Measurements from ENCODE around the gene LYSMD1. TPM values are rescaled to one million over a fixed set of nuclear protein-coding genes. Genes with fewer than 3 reads are reported as not detected.

Gene LYSMD1
- total and polyA plus RNA-seq, 4 donors: 12.9 to 19.1 (median 18.3) TPM

GRCh38 chr1:151144474-151145303, 21.0 kb downstream of the LYSMD1 start:
- DNase-seq (ENCODE audit: low read depth in 4 of 6, low spot score in 6 of 6): peak in 2 of 6 donors; percentile 40
- H3K36me3 ChIP-seq (ENCODE audit: control insufficient read depth, insufficient read depth, low read length): peaks cover 31% of the 10 kb centered on the region
- peaks cover 47% of the 10 kb centered on the region for H3K4me1 ChIP-seq (ENCODE audit: control insufficient read depth, insufficient read depth, low read length)
- no peaks in the 10 kb centered on the region for H3K27me3 ChIP-seq (ENCODE audit: control insufficient read depth, insufficient read depth, low read length)
- WGBS (ENCODE audit: insufficient coverage): 64% methylated on average over 2 of the region's 7 CpGs
- H3K27ac ChIP-seq (ENCODE audit: low read depth, low read length): no peak overlapping the region
- peak overlapping the region; percentile 61 for H3K4me3 ChIP-seq (ENCODE audit: low read depth, low read length)
- no peaks in the 10 kb centered on the region for H3K9me3 ChIP-seq (ENCODE audit: control insufficient read depth, insufficient read depth, low read length)

GRCh38 chr1:151143986-151144385, 21.7 kb downstream of the LYSMD1 start:
- H3K4me1 ChIP-seq (ENCODE audit: control insufficient read depth, insufficient read depth, low read length): peaks cover 47% of the 10 kb centered on the region
- WGBS (ENCODE audit: insufficient coverage): 0% methylated on average over 2 of the region's 5 CpGs

GRCh38 chr1:151143057-151143435, 22.7 kb downstream of the LYSMD1 start:
- Histone ChIP-seq H3K9me3 (ENCODE audit: control insufficient read depth, insufficient read depth, low read length) (no peaks in the 10 kb centered on the region), H3K27me3 (ENCODE audit: control insufficient read depth, insufficient read depth, low read length) (no peaks in the 10 kb centered on the region), H3K36me3 (ENCODE audit: control insufficient read depth, insufficient read depth, low read length) (peaks cover 45% of the 10 kb centered on the region), H3K4me1 (ENCODE audit: control insufficient read depth, insufficient read depth, low read length) (peaks cover 47% of the 10 kb centered on the region), H3K27ac (ENCODE audit: low read depth, low read length) (no peak overlapping the region), H3K4me3 (ENCODE audit: low read depth, low read length) (no peak overlapping the region)
- 69% methylated on average over 6 of the region's 7 CpGs for whole genome bisulfite sequencing (ENCODE audit: insufficient coverage)
- DNase-seq (ENCODE audit: low read depth in 4 of 6, low spot score in 6 of 6): no peak

More at GRCh38 chr1:151143986-151144385, 21.7 kb downstream of the LYSMD1 start:
- Histone ChIP-seq H3K9me3 (ENCODE audit: control insufficient read depth, insufficient read depth, low read length) (no peaks in the 10 kb centered on the region), H3K27me3 (ENCODE audit: control insufficient read depth, insufficient read depth, low read length) (no peaks in the 10 kb centered on the region), H3K36me3 (ENCODE audit: control insufficient read depth, insufficient read depth, low read length) (peaks cover 35% of the 10 kb centered on the region), H3K4me3 (ENCODE audit: low read depth, low read length) (no peak overlapping the region), H3K27ac (ENCODE audit: low read depth, low read length) (no peak overlapping the region)
- DNase-seq (ENCODE audit: low read depth in 4 of 6, low spot score in 6 of 6): no peak

GRCh38 chr1:151142411-151143056, 23.2 kb downstream of the LYSMD1 start:
- peaks cover 50% of the 10 kb centered on the region for H3K36me3 ChIP-seq (ENCODE audit: control insufficient read depth, insufficient read depth, low read length)
- peaks cover 47% of the 10 kb centered on the region for H3K4me1 ChIP-seq (ENCODE audit: control insufficient read depth, insufficient read depth, low read length)
- no peak overlapping the region for H3K4me3 ChIP-seq (ENCODE audit: low read depth, low read length)
- no peaks in the 10 kb centered on the region for H3K27me3 ChIP-seq (ENCODE audit: control insufficient read depth, insufficient read depth, low read length)
- 75% methylated on average over 2 of the region's 5 CpGs for WGBS (ENCODE audit: insufficient coverage)
- H3K9me3 ChIP-seq (ENCODE audit: control insufficient read depth, insufficient read depth, low read length): no peaks in the 10 kb centered on the region
- DNase-seq (ENCODE audit: low read depth in 4 of 6, low spot score in 6 of 6): no peak
- H3K27ac ChIP-seq (ENCODE audit: low read depth, low read length): no peak overlapping the region

GRCh38 chr1:151137789-151138188, 27.9 kb downstream of the LYSMD1 start:
- Histone ChIP-seq H3K27ac (ENCODE audit: low read depth, low read length) (no peak overlapping the region), H3K9me3 (ENCODE audit: control insufficient read depth, insufficient read depth, low read length) (no peaks in the 10 kb centered on the region), H3K4me3 (ENCODE audit: low read depth, low read length) (no peak overlapping the region), H3K27me3 (ENCODE audit: control insufficient read depth, insufficient read depth, low read length) (no peaks in the 10 kb centered on the region), H3K4me1 (ENCODE audit: control insufficient read depth, insufficient read depth, low read length) (peaks cover 10% of the 10 kb centered on the region), H3K36me3 (ENCODE audit: control insufficient read depth, insufficient read depth, low read length) (peaks cover 87% of the 10 kb centered on the region)
- whole genome bisulfite sequencing (ENCODE audit: insufficient coverage): 96% methylated on average over 7 of the region's 7 CpGs
- no peak for DNase-seq (ENCODE audit: low read depth in 4 of 6, low spot score in 6 of 6)

GRCh38 chr1:151135433-151136385, 30.0 kb downstream of the LYSMD1 start:
- Histone ChIP-seq H3K27me3 (ENCODE audit: control insufficient read depth, insufficient read depth, low read length) (peaks cover 2% of the 10 kb centered on the region), H3K36me3 (ENCODE audit: control insufficient read depth, insufficient read depth, low read length) (peaks cover 80% of the 10 kb centered on the region), H3K4me1 (ENCODE audit: control insufficient read depth, insufficient read depth, low read length) (peaks cover 21% of the 10 kb centered on the region), H3K4me3 (ENCODE audit: low read depth, low read length) (no peak overlapping the region), H3K9me3 (ENCODE audit: control insufficient read depth, insufficient read depth, low read length) (no peaks in the 10 kb centered on the region), H3K27ac (ENCODE audit: low read depth, low read length) (no peak overlapping the region)
- WGBS (ENCODE audit: insufficient coverage): 91% methylated on average over 10 of the region's 12 CpGs
- DNase-seq (ENCODE audit: low read depth in 4 of 6, low spot score in 6 of 6): no peak

- Histone ChIP-seq H3K27ac (ENCODE audit: low read depth, low read length) (no peak overlapping the region), H3K4me3 (ENCODE audit: low read depth, low read length) (no peak overlapping the region), H3K4me1 (ENCODE audit: control insufficient read depth, insufficient read depth, low read length) (peaks cover 21% of the 10 kb centered on the region), H3K36me3 (ENCODE audit: control insufficient read depth, insufficient read depth, low read length) (peaks cover 77% of the 10 kb centered on the region), H3K27me3 (ENCODE audit: control insufficient read depth, insufficient read depth, low read length) (peaks cover 2% of the 10 kb centered on the region), H3K9me3 (ENCODE audit: control insufficient read depth, insufficient read depth, low read length) (no peaks in the 10 kb centered on the region)
- 93% methylated on average over 4 of the region's 7 CpGs for WGBS (ENCODE audit: insufficient coverage)
- no peak for DNase-seq (ENCODE audit: low read depth in 4 of 6, low spot score in 6 of 6)
Observed at GRCh38 chr1:151134991-151135390, 30.7 kb downstream of the LYSMD1 start.

GRCh38 chr1:151134396-151134795, 31.3 kb downstream of the LYSMD1 start:
- H3K9me3 ChIP-seq (ENCODE audit: control insufficient read depth, insufficient read depth, low read length): no peaks in the 10 kb centered on the region
- no CpG with 5 or more reads among the region's 3 CpGs for WGBS (ENCODE audit: insufficient coverage)
- no peak for DNase-seq (ENCODE audit: low read depth in 4 of 6, low spot score in 6 of 6)
- peaks cover 71% of the 10 kb centered on the region for H3K36me3 ChIP-seq (ENCODE audit: control insufficient read depth, insufficient read depth, low read length)
- H3K4me1 ChIP-seq (ENCODE audit: control insufficient read depth, insufficient read depth, low read length): peaks cover 21% of the 10 kb centered on the region
- no peak overlapping the region for H3K27ac ChIP-seq (ENCODE audit: low read depth, low read length)
- peaks cover 2% of the 10 kb centered on the region for H3K27me3 ChIP-seq (ENCODE audit: control insufficient read depth, insufficient read depth, low read length)
- no peak overlapping the region for H3K4me3 ChIP-seq (ENCODE audit: low read depth, low read length)

GRCh38 chr1:151133018-151133806, 32.5 kb downstream of the LYSMD1 start:
- no peak for DNase-seq (ENCODE audit: low read depth in 4 of 6, low spot score in 6 of 6)
- H3K36me3 ChIP-seq (ENCODE audit: control insufficient read depth, insufficient read depth, low read length): peaks cover 62% of the 10 kb centered on the region
- no peak overlapping the region for H3K27ac ChIP-seq (ENCODE audit: low read depth, low read length)
- no peaks in the 10 kb centered on the region for H3K9me3 ChIP-seq (ENCODE audit: control insufficient read depth, insufficient read depth, low read length)
- H3K4me3 ChIP-seq (ENCODE audit: low read depth, low read length): no peak overlapping the region
- H3K27me3 ChIP-seq (ENCODE audit: control insufficient read depth, insufficient read depth, low read length): peaks cover 2% of the 10 kb centered on the region
- peaks cover 21% of the 10 kb centered on the region for H3K4me1 ChIP-seq (ENCODE audit: control insufficient read depth, insufficient read depth, low read length)
- 62% methylated on average over 65 of the region's 65 CpGs for WGBS (ENCODE audit: insufficient coverage)
